Ammon's horn (tissue), 1 donor: ENCODE measurements around the gene NECAB2.
"Not testable (repeated sequence)": the region's sequence is repeated elsewhere in the genome, so short reads cannot be mapped to it uniquely, and the experiment has no call there.

ENCODE experiments used
- DNase-seq: peaks from one replicate; pipeline ENCODE4 v3.0.0-alpha.2; 2016; ENCODE audit warnings: low spot score

The NECAB2 gene

DNA sequence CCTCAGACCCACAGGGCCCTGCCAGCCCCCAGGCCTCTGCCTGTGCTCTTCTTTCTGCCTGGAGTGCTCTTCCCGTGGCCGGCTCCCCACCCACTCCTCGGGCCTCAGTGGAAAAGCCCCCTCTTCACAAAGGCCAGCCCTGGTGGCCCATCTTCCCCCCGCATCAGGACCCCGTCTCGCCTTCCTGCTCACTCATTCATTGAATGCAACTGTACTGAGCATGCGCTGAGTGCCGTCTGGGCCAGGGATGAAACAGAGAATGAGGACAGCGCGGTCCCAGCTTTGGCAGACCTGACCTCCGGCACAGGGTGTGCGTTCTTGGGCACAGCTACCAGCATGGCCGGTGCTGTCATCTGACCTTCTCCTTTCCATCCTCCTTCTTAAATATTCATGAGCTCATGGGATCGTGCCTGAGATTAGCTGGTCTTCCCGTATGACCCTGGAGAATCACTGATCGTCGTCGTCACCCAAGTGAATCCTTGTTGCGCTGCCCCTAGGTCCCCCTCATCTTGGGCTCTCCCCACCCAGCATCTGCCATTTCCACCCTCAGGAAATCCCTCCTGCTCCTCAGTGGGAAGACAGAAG, 31.4 kb upstream of the NECAB2 start:
- DNase-seq, result no peak

DNA sequence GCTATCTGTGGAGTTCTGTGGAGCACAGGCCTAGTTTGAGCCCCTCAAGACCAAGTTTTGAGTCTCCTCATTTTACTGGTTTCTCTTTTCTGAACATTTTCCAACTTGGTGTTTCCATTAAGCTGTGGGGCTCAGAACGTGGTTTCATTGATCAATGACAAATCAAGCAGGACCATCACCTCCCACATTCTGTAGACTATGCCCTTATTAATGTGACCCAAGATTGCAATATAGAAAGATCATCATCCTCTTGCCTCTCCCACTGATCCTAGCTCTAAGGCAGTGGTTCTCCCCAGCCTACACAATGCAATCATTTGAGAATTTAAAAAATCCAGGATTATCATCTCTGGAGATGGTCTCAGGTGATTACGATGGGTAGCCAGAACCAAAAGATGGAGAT, 30.8 kb upstream of the NECAB2 start:
- DNase-seq, result no peak

DNA sequence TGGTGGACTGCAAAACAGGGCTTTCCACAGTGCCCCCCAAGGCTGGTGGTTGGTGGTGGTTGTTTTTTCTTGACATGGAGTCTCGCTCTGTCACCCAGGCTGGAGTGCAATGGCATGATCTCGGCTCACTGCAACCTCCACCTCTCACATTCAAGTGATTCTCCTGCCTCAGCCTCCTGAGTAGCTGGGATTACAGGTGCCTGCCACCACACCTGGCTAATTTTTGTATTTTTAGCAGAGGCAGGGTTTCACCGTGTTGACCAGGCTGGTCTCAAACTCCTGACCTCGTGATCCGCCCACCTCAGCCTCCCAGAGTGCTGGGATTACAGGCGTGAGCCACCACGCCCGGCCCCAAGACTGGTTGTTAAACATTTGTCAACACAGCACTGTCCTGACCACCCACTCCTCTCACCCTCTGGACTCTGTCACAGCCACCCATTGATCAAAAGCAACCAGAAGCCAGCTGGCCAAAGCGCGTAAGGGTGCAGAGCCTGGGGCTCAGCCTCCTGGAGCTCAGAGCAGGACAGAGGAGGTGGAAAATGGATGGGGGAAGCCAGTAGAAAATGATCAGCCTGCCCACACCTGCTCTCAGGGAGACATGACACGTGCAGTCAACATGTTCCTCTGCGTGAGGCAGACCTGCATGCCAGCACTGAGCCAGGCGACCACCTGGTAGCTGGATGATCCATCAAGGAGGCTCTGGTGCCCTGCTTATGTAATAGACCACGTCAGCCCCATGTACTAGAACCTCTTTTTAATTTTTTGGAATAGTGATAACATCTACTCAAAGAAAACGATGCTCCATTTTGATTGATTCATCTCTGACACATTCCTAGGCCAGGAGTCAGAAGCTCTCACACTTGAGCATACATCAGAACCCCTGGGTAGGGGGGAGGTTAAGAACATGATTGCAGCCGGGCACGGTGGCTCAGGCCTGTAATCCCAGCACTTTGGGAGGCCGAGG, 29.8 kb upstream of the NECAB2 start:
- DNase-seq, result no peak

DNA sequence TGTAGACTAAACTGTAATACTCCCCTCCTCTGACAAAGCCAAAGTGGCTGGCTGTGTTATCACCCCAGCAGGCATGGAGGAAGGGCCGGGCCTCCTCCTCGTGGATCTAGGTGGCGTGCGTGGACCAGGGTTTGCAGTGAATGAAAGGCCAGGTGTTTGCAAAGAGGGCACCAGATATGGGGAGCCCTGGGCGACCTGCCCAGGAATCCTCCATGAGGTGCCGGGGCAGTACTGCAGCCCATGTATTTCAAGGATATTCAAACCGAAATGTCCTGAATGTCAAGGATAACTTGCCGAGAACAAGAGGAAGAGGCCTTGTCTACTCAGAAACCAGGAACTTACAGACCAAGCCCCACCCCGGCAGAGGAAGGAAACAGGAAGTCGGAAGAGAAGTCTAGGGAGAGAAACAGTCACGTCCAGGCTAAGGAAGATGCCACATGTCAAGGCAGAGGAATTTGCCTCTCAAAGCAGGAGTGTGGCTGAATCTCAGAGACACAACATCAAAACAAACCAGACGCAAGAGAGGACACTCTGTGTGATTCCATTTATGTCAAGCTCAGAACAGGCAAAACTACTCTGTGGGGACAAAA, 28.7 kb upstream of the NECAB2 start:
- no peak for DNase-seq

DNA sequence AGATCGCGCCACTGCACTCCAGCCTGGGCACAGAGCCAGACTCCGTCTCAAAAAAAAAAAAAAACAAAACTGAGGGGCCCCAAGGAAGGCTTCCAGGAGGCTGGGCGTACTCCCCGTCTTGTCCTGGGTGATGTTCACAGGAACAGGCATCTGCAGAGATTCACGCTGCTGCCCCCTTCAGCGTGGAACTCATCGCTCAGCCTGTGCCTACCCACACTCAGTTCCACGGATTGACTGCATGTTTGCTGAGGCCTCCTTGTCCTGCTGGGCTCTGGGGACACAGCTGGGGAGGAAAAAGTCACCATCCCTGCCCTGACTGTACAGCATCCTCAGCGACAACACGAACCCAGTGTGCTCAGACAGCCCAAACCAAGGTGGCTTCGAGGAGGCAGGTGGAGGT, 27.9 kb upstream of the NECAB2 start:
- no peak for DNase-seq

DNA sequence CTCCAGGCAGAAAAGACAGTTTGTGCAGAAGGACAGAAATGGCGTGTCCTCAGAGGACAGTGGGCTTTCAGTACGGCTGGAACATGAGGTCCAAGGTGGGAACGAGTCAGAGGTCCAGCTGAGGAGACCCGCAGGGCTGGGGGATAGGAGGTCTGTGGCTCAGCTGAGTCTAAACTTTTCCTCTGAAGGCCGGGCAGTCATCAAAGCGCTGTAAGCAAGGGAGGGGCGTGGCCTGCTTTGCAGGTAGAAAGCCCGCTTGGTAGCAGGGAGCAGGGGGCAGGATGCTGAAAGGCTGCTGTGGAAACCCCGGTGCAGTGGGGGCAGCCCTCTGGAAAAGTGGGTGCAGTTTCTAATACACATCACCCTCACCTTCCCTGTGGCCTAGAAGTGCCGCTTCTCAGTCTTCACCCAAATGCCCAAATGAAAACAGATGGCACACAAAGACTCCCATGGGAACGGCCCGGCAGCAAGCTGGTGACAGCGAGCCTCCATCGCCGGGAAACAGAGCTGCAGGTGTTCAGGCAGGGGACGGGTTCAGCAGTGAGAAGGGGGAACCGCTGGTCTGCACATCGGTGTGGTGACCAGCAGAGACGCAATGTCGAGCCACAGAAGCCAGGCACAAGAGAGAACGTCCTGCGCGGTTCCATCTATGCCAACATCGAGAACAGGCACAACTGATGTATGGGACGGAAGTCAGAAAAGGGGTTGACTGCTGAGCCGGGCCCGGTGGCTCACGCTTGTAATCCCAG, 27.2 kb upstream of the NECAB2 start:
- no peak for DNase-seq

DNA sequence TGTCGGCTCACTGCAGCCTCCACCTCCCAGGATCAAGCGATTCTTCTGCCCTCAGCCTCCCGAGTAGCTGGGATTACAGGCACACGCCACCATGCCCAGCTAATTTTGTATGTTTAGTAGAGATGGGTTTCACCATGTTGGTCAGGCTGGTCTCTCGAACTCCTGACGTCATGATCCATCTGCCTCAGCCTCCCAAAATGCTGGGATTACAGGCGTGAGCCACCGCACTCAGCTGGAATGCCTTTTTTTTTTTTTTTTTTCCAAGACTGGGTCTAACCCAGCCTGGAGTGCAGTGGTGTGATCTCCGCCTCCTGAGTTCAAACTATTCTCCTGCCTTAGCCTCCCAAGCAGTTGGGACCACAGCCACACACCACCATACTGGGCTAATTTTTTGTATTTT, 26.5 kb upstream of the NECAB2 start:
- not testable (repeated sequence) for DNase-seq

DNA sequence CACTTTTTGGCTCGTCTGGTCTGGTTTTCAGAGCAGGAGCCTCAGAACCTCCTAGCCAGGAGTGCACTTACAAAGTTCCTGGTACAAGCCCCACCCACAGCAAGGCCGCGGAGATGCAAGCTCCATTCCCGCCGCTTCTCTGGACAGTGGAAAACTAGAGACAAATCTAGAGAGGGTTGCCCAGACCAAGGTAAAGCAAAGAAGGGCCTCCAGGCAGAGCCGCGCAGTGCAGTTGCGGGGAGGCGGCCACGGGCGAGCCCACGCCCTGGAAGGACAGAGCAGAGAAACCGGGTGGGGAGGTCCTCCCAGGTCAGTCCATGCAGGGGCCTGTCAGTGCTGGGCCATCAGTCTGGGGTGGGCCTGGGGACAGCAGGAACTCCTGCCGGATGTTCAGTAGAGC, 26.0 kb upstream of the NECAB2 start:
- no peak for DNase-seq

DNA sequence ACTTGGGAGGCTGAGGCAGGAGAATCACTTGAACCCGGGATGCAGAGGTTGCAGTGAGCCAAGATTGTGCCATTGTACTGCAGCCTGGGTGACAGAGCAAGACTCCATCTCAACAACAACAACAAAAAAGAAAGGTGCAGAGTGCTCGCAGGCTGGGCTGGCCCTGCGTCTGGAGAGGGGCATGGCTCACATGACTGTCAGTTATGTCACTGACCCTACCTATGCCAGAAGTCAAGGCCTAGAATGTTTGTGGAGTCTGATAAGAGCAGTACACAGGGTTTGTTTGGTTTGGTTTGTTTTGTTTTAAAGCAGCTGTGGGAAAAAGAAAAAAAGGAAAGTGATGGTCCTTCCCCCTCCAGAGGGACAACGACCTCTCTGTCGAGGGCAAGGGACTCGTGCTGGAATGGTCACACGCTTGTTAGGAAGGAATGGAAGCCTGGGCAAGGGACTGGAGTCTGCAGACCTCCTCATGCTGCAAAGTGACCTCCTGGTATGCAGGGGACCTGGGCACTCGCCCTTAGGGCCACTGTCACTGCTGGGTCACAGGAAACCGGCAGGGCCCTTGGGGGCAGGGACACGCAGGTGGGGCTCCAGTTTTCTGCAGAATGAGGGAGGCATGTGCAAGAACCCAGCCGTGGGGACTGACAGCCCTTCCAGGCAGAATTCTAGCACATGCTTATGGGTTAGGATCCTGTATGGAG, 25.1 kb upstream of the NECAB2 start:
- no peak for DNase-seq

DNA sequence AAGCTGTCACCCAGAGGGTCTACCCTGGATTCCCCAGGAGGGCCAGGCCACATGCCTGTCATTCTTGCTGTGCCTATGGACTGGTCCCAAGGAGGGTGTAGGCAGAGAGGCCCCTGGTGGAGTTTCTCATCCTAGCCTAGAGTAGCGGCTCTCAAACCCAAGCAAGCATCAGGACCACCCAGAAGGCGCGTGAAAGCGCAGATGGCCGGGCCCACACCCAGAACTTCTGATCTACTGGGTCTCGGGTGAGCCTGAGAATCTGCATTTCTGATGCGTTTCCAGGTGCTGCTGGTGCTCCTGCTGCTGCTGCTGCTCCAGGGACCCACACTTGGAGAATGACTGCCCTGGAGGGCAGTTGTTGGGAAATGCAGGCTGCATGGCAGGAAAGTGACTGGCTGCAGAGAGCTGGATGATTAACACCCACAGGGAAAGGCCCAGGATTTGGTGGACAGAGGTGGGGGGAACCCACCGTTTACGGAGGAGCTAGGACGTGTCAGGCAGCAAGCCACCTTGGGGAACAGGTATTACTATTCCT, 24.5 kb upstream of the NECAB2 start:
- no peak for DNase-seq

DNA sequence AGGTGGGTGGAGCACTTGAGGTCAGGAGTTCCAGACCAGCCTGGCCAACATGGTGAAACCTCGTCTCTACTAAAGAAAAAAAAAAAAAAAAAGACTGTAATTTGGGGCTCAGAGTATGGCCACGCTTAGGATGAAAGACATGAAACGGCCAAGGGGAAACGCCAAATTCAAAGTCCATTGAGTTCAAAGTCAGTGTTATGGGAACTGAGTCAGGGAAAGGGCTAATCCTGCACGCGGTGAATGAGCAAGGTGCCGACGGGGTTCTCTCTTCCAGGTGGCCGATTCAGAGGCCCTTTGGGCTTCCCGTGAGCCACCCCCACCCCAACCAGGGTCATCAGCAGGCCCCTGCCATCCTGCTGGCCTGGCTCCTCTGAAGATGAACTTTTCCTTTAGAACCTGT, 22.5 kb upstream of the NECAB2 start:
- no peak for DNase-seq

DNA sequence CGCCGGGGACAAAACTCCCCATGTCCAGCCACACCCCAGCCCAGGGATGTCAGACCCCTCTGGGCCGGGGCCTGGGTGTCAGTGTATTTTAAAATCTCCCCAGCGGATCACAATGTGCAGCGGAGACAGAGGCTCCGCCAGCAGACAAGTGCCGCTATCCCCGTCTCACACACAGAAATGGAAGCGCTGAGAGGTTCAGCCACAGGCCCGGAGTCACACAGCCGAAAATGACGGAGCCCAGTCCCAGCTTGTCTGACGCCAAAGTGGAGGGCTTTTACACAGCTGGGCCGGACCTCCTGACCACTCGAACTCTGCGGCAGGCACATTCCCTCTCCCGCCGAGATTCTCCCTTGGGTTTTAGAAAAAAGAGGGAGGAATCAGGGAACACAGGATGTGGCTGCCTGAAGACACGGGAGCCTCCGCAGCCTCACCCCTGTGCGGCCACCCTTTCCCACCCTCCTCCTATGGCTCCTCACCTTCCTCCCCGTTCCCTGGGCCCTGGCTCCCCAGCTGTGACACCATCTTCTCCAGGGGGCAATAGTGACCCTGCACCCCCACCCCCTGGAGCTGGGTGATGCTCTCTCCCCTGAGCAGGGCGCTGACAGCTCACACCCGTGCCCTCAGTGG, 21.8 kb upstream of the NECAB2 start:
- DNase-seq, result no peak

DNA sequence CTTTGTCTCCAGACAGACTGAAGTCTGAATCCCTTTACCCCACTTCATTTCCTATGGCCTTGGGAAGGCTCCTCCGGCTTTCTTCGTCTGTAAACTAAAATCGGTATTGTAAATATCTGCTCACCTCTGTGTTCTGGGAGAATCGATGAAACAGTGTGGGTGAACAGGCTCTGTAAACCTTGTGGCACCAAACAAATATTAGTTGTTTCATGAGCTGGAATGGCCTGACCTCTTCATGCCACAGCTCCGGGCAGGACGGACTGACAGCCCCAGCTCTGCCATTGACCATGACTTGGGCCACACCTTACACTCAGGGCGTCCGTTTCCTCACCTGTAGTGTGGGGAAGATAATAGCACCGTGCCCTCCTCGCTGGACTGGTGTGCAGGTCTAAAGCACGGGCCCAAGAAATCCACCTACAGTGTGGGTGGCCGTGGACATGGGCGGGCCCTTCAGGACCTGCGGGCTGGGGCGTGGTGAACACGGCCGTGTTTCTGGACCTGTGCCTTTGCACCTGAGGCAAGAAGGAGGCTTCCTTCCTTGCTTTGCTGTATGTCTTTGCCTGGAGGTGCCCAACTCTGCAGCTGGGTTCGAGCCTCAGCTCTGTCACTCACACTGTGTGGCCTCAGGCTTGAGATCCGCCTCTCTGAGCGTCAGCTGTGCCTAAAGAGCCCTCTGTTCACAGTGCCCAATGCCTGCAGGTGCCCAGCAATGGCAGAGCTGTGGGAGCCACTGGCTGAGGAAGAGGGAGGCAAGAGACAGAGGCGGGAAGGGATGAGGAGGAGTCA, 21.1 kb upstream of the NECAB2 start:
- DNase-seq, result no peak

DNA sequence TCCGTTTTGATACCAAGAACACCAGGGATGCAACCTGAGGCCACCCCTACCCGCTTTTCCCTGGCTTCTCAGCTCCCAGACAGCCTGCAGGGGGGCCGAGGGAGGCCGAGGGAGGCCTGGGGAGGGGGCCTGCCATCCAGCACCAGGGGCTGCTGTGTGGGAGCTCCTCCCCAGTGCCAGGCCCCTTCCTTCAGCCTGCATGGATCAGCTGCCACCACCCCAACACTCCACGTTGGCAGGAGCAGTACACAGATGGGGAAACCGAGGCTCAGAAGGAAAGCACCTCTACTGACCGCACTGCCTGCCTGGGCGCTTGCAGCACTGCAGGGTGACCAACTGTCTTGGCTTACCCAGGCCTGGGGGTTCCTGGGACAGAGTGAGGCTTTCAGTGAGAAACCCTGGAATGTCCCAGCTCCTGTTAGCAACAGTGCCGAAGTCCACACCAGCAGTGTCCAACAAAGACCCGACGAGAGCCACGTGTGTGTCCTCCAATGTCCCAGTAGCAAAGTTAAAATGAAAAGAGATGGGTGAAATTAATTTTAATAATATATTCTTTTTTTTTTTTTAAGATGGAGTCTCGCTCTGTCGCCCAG, 20.3 kb upstream of the NECAB2 start:
- DNase-seq, result no peak

DNA sequence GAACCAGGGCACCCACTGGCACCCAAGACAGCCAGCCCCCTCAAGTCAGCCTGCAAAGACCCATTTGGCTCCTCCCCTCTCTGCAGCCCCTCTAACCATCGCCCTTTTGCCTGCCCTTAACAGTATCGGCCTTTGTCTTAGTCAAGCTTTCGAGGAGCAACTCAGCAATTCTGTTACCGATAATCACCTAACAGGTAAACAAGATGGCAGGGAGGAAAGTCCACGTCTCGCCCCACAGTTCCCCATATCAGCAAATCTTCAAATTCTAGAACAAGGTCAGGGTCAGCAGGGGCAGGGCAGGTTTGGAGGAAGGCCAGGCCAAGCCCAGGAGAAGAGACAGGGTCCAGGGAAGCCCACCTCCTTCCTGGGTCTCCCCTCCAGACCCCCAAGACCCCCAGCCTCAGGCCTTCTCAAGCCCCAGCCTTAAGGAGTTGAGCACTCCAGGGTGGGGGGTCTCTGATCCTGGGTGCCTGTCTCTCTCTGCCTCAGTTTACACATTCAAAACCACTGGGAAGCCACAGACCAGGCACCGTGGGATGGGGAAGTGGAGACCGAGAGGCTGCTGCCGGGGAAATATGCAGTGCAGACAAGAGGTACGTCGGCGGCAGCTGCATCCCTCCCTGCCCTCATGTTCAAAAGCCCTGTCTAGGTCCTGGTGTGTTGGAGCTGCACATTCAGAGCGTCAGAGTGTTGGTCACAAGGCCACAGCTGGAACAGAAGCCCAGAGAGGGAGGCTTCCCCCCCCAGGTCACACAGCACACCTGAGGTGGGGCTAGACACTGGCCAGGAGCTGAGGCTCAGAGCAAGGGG, 18.9 kb upstream of the NECAB2 start:
- no peak for DNase-seq

DNA sequence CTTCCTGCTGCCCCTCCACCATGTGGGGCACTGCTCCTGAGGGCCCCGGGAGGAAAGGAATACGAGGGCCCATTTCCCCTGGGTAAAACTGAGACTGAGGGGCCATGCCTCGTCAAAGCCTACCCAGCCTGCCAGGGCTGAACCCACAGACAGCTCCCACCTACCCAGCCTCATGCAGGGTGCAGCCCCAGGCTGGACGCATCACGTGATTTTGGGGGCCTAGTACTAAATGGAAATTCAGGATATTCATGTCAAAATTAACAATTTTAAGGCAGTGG, 18.4 kb upstream of the NECAB2 start:
- no peak for DNase-seq

DNA sequence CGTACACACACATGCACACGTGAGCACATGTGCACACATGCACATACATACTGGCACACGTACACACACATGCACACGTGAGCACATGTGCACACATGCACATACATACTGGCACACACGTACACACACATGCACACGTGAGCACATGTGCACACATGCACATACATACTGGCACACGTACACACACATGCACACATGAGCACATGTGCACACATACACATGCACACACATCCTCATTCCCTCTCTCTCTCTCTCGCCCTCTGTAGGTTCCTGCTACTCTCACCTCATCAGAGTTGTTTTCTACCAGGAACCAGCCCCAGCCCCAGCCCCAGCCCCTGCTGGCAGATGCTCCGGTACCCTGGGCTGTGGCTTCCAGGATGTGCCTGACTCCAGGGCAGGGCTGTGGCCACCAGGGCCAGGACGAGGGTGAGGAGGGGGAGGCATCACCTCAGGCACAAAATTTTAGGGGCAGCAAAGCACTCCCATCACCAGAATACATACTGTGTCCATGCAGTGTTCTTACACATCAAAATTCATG, 17.1 kb upstream of the NECAB2 start:
- not testable (repeated sequence) for DNase-seq

DNA sequence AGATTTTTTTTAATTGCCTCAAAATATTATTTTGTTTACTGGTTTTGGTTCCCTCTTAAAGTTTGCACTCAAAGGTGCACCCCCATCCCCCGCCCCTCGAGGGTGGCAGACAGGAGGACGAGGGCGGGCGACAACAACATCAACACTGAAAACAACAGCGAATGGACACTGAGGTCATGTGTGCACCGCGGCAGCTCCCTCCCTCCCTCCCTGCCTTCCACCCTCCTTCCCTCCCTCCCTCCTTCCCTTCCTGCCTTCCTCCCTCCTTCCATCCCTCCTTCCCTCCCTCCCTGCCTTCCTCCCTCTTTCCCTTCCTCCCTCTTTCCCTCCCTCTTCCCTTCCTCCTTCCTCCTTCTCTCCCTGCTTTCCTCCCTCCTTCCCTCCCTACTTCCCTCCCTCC, 16.5 kb upstream of the NECAB2 start:
- no peak for DNase-seq

DNA sequence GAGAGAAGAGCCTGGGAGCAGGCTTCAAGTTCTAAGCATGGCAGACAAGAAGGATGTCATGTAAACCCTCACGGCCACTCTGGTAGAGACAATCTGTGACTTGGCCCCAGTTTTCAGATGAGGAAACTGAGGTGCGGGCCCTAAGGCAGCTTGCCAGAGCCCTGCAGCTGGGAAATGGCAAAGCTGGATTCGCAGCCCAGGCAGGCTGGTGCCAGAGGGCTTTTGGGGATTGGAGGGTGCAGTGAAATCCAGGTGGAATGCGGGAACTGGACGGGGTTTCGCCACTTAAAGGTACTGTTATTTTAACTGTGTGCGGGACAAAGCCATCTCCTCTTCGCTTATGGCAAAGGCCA, 15.5 kb upstream of the NECAB2 start:
- DNase-seq, result no peak
